ENCODE measurements around the gene WWOX. TPM values are rescaled to one million over a fixed set of nuclear protein-coding genes. Genes with fewer than 3 reads are reported as not detected.

The WWOX gene
- total and polyA plus RNA-seq, 2 of the 4 experiments (the other 2 are of a cell fraction) = 2.7 to 5.4 TPM

DNA sequence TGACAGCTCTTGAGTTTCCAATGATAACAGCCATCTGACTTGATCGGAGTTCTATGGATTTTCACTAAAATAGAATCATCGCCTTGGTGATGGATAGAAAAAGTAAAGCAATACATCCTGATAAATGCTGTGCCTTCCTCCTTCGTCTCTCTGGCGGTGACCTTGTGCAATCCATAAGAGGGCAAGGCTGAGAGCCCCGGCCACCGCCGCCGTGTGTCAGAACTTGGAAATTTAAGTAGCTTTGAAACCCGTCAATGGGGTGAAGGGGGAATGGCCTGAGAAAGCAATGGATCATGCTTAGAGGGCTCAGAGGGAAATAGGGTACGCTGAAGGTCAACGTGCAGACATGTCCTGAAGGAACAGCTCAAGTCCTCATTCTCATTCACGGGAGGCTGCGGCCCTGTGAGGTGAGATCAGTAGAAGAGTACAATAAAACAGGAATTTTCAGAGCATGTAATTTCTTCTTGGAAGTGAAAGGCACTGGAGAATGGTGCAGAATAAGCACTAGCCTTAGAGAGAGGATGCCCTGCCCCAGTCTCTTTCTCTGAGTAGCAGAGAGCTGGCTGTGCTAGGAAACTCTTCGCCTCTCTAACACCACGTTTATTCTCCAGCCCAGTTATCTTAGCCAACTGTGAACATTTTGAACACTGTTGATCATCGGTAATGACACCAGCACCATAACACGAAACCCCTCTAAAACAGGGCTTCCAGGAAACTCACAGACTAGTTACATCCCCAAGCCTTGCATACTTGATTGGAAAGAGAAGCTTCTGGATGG lies 573.5 kb downstream of the WWOX start:
- Histone ChIP-seq H3K14ac (replicated peaks; ENCODE audit: low read depth, low read length) (no peak overlapping the region), H3K27me3 (ENCODE audit: control insufficient read depth, insufficient read depth, low read length) (no peaks in the 10 kb centered on the region), H3K9ac (ENCODE audit: low read depth, low read length) (no peak overlapping the region), H3K36me3 (ENCODE audit: control insufficient read depth, insufficient read depth, low read length) (no peaks in the 10 kb centered on the region), H3K4me1 (ENCODE audit: control insufficient read depth, insufficient read depth, low read length) (no peaks in the 10 kb centered on the region), H2AFZ (replicated peaks; ENCODE audit: low read length, poor library complexity) (no peak overlapping the region), H2BK5ac (ENCODE audit: low read depth, low read length, poor library complexity, severe bottlenecking) (no peak overlapping the region), H2AK5ac (ENCODE audit: low read depth, low read length) (no peak overlapping the region), H3K27ac (ENCODE audit: insufficient read depth, low read length) (no peak overlapping the region), H3K79me1 (ENCODE audit: low read depth in 1 of 2, low read length in 2 of 2) (no peaks in the 10 kb centered on the region), H2BK120ac (ENCODE audit: low read depth, low read length) (no peak overlapping the region), H3K4ac (ENCODE audit: low read depth, low read length) (no peak overlapping the region), H3K18ac (ENCODE audit: low read depth, low read length) (no peak overlapping the region), H3K56ac (ENCODE audit: extremely low read depth, insufficient read depth, low read length) (no peak overlapping the region), H3K9me1 (ENCODE audit: insufficient read depth, low read length) (no peaks in the 10 kb centered on the region), H3K4me3 (ENCODE audit: insufficient read depth, low read depth, low read length) (no peak overlapping the region), H2BK15ac (ENCODE audit: low read depth, low read length) (no peak overlapping the region), H2AK9ac (replicated peaks; ENCODE audit: low read depth, low read length, poor library complexity) (no peak overlapping the region), H3K23ac (ENCODE audit: low read depth, low read length) (no peak overlapping the region), H4K5ac (ENCODE audit: low read depth, low read length) (no peak overlapping the region), H4K91ac (ENCODE audit: insufficient read depth, low read depth, low read length) (no peak overlapping the region), H4K20me1 (ENCODE audit: insufficient read depth, low read length) (no peaks in the 10 kb centered on the region), H2BK20ac (ENCODE audit: low read depth, low read length) (no peak overlapping the region), H3K4me2 (ENCODE audit: low read depth, low read length) (no peak overlapping the region), H4K8ac (ENCODE audit: low read depth in 2 of 2, low read length in 2 of 2) (no peak overlapping the region), H3K9me3 (ENCODE audit: control insufficient read depth, insufficient read depth, low read length) (peaks cover 13% of the 10 kb centered on the region)
- dilution Hi-C loops (cut with HindIII; ENCODE audit: low sequenced_read_pairs, unreplicated experiment) (no loop called here), intact Hi-C loops (cut with micrococcal nuclease) (no loop called here), in situ Hi-C loops (cut with MboI; ENCODE audit: low sequenced_read_pairs) (no loop called here)
- ChIA-PET POLR2A (ENCODE audit: unreplicated experiment) (no interaction called here), CTCF (no interaction called here)
- no TSS peak for BruUV-seq (replicated peaks)
- ATAC-seq (ENCODE audit: low read depth) = no peak
- no peak for TF ChIP-seq MAFK (IDR thresholded peaks at IDR 0.05; ENCODE audit: low read depth, low read length)
- no peak for TF ChIP-seq BHLHE40 (IDR thresholded peaks at IDR 0.05; ENCODE audit: low read depth, low read length)
- no peak for TF ChIP-seq MXI1 (IDR thresholded peaks at IDR 0.05; ENCODE audit: borderline replicate concordance, low read depth, low read length)
- TF ChIP-seq POLR2A (IDR thresholded peaks at IDR 0.05; ENCODE audit: low read depth, low read length) = no peak
- no peak for TF ChIP-seq RAD21 (IDR thresholded peaks at IDR 0.05; ENCODE audit: low read length)
- TF ChIP-seq SMC3 (IDR thresholded peaks at IDR 0.05; ENCODE audit: low read depth, low read length) = no peak
- no peak for TF ChIP-seq CEBPB (IDR thresholded peaks at IDR 0.05; ENCODE audit: low read depth, low read length)
- no peak for TF ChIP-seq FOS (IDR thresholded peaks at IDR 0.05; ENCODE audit: low read depth, low read length)
- no peak for TF ChIP-seq CHD1 (IDR thresholded peaks at IDR 0.05; ENCODE audit: low read depth, low read length)
- TF ChIP-seq NFE2L2 (IDR thresholded peaks at IDR 0.05; ENCODE audit: low read depth, low read length) = no peak
- no peak for TF ChIP-seq RCOR1 (IDR thresholded peaks at IDR 0.05; ENCODE audit: insufficient replicate concordance, low read length)
- TF ChIP-seq MAZ (IDR thresholded peaks at IDR 0.05; ENCODE audit: borderline replicate concordance, low read depth, low read length) = no peak
- no peak for TF ChIP-seq RFX5 (IDR thresholded peaks at IDR 0.05; ENCODE audit: low read depth, low read length)
- TF ChIP-seq, protein P1, sequence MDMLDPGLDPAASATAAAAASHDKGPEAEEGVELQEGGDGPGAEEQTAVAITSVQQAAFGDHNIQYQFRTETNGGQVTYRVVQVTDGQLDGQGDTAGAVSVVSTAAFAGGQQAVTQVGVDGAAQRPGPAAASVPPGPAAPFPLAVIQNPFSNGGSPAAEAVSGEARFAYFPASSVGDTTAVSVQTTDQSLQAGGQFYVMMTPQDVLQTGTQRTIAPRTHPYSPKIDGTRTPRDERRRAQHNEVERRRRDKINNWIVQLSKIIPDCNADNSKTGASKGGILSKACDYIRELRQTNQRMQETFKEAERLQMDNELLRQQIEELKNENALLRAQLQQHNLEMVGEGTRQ (IDR thresholded peaks at IDR 0.05; ENCODE audit: low read depth, low read length) = no peak
- TF ChIP-seq, protein P2, sequence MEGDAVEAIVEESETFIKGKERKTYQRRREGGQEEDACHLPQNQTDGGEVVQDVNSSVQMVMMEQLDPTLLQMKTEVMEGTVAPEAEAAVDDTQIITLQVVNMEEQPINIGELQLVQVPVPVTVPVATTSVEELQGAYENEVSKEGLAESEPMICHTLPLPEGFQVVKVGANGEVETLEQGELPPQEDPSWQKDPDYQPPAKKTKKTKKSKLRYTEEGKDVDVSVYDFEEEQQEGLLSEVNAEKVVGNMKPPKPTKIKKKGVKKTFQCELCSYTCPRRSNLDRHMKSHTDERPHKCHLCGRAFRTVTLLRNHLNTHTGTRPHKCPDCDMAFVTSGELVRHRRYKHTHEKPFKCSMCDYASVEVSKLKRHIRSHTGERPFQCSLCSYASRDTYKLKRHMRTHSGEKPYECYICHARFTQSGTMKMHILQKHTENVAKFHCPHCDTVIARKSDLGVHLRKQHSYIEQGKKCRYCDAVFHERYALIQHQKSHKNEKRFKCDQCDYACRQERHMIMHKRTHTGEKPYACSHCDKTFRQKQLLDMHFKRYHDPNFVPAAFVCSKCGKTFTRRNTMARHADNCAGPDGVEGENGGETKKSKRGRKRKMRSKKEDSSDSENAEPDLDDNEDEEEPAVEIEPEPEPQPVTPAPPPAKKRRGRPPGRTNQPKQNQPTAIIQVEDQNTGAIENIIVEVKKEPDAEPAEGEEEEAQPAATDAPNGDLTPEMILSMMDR (conservative IDR thresholded peaks at IDR 0.05; ENCODE audit: low read depth, low read length) = no peak
- TF ChIP-seq, protein P3, sequence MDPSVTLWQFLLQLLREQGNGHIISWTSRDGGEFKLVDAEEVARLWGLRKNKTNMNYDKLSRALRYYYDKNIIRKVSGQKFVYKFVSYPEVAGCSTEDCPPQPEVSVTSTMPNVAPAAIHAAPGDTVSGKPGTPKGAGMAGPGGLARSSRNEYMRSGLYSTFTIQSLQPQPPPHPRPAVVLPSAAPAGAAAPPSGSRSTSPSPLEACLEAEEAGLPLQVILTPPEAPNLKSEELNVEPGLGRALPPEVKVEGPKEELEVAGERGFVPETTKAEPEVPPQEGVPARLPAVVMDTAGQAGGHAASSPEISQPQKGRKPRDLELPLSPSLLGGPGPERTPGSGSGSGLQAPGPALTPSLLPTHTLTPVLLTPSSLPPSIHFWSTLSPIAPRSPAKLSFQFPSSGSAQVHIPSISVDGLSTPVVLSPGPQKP (IDR thresholded peaks at IDR 0.05; ENCODE audit: borderline replicate concordance, low read depth, low read length) = no peak
- 97% methylated on average over 5 of the region's 17 CpGs; no CpG with 5 or more reads in 1 of the 2 experiments for WGBS, 2 experiments (ENCODE audit: extremely low coverage in 2 of 2, insufficient read length in 1 of 2)
- no peak for DNase-seq
